Motor neuron (in vitro differentiated cells): ENCODE results near the gene USP17L13. TPM values are rescaled to one million over a fixed set of nuclear protein-coding genes. Genes with fewer than 3 reads are reported as not detected.
"Not testable (repeated sequence)": the region's sequence is repeated elsewhere in the genome, so short reads cannot be mapped to it uniquely, and the experiment has no call there.

Experiments used
- ATAC-seq, 8 experiments: fragments of 200-7000 bp; cut with Tn5 transposase; replicated peaks in 6 of 8; 2 replicates each; pipeline ENCODE4 v1.8.0; 2021; ENCODE audit warnings: mild to moderate bottlenecking in 8 of 8, moderate library complexity in 8 of 8
- H3K27ac ChIP-seq, 2 donors: fragments of 250-450 bp; sonication (Bioruptor Pico); 2 replicates each; pipeline ENCODE4 v1.9.0; 2021; ENCODE audit warnings: antibody characterized with exemption in 2 of 2, mild to moderate bottlenecking in 2 of 2, moderate library complexity in 1 of 2
- H3K4me1 ChIP-seq, 2 donors: fragments of 250-450 bp; sonication (Bioruptor Pico); replicated peaks in 1 of 2; 2 replicates each; pipeline ENCODE4 v1.6.1; 2021; ENCODE audit warnings: antibody characterized with exemption in 2 of 2, mild to moderate bottlenecking in 2 of 2, moderate library complexity in 1 of 2
- H3K4me3 ChIP-seq, 5 donors: fragments of 250-450 bp; sonication (Bioruptor Pico); 2 replicates each; pipeline ENCODE4 v1.9.0; 2021; ENCODE audit warnings: antibody characterized with exemption in 5 of 5, mild to moderate bottlenecking in 5 of 5, moderate library complexity in 4 of 5
- WGBS, 10 experiments: fragments of 450-650 bp; shearing (Covaris generic); methylation state at CpG; one replicate each; pipeline ENCODE4 v1.0.0; 2022; 5-methylcytosine and 5-hydroxymethylcytosine counted together
- in situ Hi-C, 9 experiments: fragments of 400-800 bp; cut with MboI; loops; one replicate each; pipeline ENCODE4 v1.15.0; 2021; ENCODE audit warnings: low sequenced_read_pairs in 9 of 9, low pct_unique_long_range_greater_than_20kb in 2 of 9; ENCODE audit not compliant: unreplicated experiment in 9 of 9
- total RNA-seq, 8 experiments: library from RNA; unstranded; fragments of 300-600 nt; gene quantifications; 2 replicates each; pipeline versions ENCODE4 v1.2.3 to v1.2.4, GENCODE V29; 2022

The USP17L13 gene, protein sequence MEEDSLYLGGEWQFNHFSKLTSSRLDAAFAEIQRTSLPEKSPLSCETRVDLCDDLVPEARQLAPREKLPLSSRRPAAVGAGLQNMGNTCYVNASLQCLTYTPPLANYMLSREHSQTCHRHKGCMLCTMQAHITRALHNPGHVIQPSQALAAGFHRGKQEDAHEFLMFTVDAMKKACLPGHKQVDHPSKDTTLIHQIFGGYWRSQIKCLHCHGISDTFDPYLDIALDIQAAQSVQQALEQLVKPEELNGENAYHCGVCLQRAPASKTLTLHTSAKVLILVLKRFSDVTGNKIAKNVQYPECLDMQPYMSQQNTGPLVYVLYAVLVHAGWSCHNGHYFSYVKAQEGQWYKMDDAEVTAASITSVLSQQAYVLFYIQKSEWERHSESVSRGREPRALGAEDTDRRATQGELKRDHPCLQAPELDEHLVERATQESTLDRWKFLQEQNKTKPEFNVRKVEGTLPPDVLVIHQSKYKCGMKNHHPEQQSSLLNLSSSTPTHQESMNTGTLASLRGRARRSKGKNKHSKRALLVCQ
- not detected for total RNA-seq

GRCh38 chr4:9224596-9224995, at the start of gene USP17L13:
USP17L13 (plus strand) TSS chr4:9224896; CDS start chr4:9224896, 0 bp downstream.
- H3K4me3 ChIP-seq, in situ Hi-C loops, H3K4me1 ChIP-seq, H3K27ac ChIP-seq, ATAC-seq: not testable (repeated sequence)
- WGBS, 10 experiments = no CpG with 5 or more reads among the region's 14 CpGs

- no CpG with 5 or more reads among the region's 13 CpGs for WGBS, 10 experiments
- H3K4me1 ChIP-seq, in situ Hi-C loops, ATAC-seq, H3K27ac ChIP-seq, H3K4me3 ChIP-seq: not testable (repeated sequence)
These were observed 14.3 kb upstream of the USP17L13 start, which contains the start of gene USP17L10 for GRCh38 chr4:9210357-9210756. USP17L10 (plus strand) TSS chr4:9210657; CDS start chr4:9210657, 0 bp downstream.

- WGBS, 10 experiments = no CpG with 5 or more reads among the region's 14 CpGs
- in situ Hi-C loops, ATAC-seq, H3K27ac ChIP-seq, H3K4me1 ChIP-seq, H3K4me3 ChIP-seq: not testable (repeated sequence)
These were observed 10.0 kb upstream of the USP17L13 start for GRCh38 chr4:9214701-9215100.

- H3K27ac ChIP-seq, in situ Hi-C loops, ATAC-seq, H3K4me3 ChIP-seq, H3K4me1 ChIP-seq: not testable (repeated sequence)
- WGBS, 10 experiments = no CpG with 5 or more reads among the region's 14 CpGs
These were observed 9.6 kb upstream of the USP17L13 start, which contains the start of gene USP17L11 for GRCh38 chr4:9215105-9215504. USP17L11 (plus strand) TSS chr4:9215405; CDS start chr4:9215405, 0 bp downstream.

GRCh38 chr4:9219852-9220251, 4.8 kb upstream of the USP17L13 start, which contains the start of gene USP17L12:
USP17L12 (plus strand) TSS chr4:9220152; CDS start chr4:9220152, 0 bp downstream.
- ATAC-seq, H3K4me1 ChIP-seq, in situ Hi-C loops, H3K27ac ChIP-seq, H3K4me3 ChIP-seq: not testable (repeated sequence)
- WGBS, 10 experiments = no CpG with 5 or more reads among the region's 13 CpGs

- in situ Hi-C loops, H3K27ac ChIP-seq: not testable (repeated sequence)
- WGBS, 10 experiments = no CpG with 5 or more reads among the region's 8 CpGs
These were observed 5.6 kb downstream of the USP17L13 start for GRCh38 chr4:9230249-9230648.

GRCh38 chr4:9234085-9234484, 9.4 kb downstream of the USP17L13 start, which contains the start of gene USP17L15:
USP17L15 (plus strand) TSS chr4:9234385; CDS start chr4:9234385, 0 bp downstream.
- H3K27ac ChIP-seq, in situ Hi-C loops, H3K4me3 ChIP-seq, ATAC-seq, H3K4me1 ChIP-seq: not testable (repeated sequence)
- no CpG with 5 or more reads among the region's 15 CpGs for WGBS, 10 experiments

More at GRCh38 chr4:9230249-9230648, 5.6 kb downstream of the USP17L13 start:
- H3K4me3 ChIP-seq, H3K4me1 ChIP-seq, ATAC-seq: not testable (repeated sequence)

- in situ Hi-C loops, ATAC-seq, H3K4me1 ChIP-seq, H3K27ac ChIP-seq, H3K4me3 ChIP-seq: not testable (repeated sequence)
- WGBS, 10 experiments = no CpG with 5 or more reads among the region's 12 CpGs
These were observed 13.8 kb downstream of the USP17L13 start for GRCh38 chr4:9238461-9238860.

DNA sequence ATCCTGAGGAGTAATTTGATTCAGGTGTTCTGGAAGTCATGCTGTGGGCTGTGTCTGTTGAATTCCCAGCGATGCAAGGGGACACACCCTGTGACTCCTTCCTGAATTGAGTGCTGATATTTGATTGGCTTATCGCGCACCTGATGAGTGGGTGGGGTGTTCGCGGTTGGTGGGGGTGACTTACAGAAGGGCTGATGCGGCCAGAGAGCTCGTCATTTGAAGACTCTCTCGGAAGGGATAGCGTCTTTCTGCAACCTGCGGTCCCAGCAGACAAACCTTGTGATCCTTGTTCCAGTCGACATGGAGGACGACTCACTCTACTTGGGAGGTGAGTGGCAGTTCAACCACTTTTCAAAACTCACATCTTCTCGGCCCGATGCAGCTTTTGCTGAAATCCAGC, 18.9 kb downstream of the USP17L13 start, which contains the start of gene USP17L17:
TSS of gene USP17L17 (plus strand) at position 301 of the 400 bp plus-strand sequence. CDS start at position 301, 0 bp downstream.
- ATAC-seq, in situ Hi-C loops, H3K4me1 ChIP-seq, H3K4me3 ChIP-seq, H3K27ac ChIP-seq: not testable (repeated sequence)
- WGBS, 10 experiments = no CpG with 5 or more reads among the region's 14 CpGs

DNA sequence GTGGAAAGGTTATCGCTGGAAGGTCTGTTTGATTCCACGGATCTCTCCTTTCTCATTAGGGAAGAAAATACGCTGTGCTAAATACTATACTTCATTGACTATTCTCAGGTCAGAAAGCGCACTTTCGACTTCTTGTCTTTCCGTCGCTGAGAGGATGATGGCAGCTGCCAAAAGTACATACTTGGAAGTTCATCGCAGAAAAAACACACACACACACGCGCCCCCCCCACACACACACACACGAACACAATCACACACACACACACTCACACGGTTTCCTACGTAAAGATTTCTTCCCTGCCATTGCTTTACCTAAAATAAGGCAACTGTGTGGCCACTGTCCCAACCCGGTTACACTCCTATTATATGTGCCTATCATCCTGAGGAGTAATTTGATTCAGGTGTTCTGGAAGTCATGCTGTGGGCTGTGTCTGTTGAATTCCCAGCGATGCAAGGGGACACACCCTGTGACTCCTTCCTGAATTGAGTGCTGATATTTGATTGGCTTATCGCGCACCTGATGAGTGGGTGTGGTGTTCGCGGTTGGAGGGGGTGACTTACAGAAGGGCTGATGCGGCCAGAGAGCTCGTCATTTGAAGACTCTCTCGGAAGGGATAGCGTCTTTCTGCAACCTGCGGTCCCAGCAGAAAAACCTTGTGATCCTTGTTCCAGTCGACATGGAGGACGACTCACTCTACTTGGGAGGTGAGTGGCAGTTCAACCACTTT, 23.4 kb downstream of the USP17L13 start, which contains the start of gene USP17L18:
TSS of gene USP17L18 (plus strand) at position 678 of the 728 bp plus-strand sequence. CDS start at position 678, 0 bp downstream.
- H3K4me1 ChIP-seq, in situ Hi-C loops, H3K4me3 ChIP-seq, H3K27ac ChIP-seq, ATAC-seq: not testable (repeated sequence)
- no CpG with 5 or more reads among the region's 26 CpGs for WGBS, 10 experiments

DNA sequence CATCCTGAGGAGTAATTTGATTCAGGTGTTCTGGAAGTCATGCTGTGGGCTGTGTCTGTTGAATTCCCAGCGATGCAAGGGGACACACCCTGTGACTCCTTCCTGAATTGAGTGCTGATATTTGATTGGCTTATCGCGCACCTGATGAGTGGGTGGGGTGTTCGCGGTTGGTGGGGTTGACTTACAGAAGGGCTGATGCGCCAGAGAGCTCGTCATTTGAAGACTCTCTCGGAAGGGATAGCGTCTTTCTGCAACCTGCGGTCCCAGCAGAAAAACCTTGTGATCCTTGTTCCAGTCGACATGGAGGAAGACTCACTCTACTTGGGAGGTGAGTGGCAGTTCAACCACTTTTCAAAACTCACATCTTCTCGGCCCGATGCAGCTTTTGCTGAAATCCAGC, 28.4 kb downstream of the USP17L13 start, which contains the start of gene USP17L19:
TSS of gene USP17L19 (plus strand) at position 301 of the 400 bp plus-strand sequence. CDS start at position 301, 0 bp downstream.
- H3K4me3 ChIP-seq, H3K27ac ChIP-seq, H3K4me1 ChIP-seq, in situ Hi-C loops, ATAC-seq: not testable (repeated sequence)
- no CpG with 5 or more reads among the region's 13 CpGs for WGBS, 10 experiments

DNA sequence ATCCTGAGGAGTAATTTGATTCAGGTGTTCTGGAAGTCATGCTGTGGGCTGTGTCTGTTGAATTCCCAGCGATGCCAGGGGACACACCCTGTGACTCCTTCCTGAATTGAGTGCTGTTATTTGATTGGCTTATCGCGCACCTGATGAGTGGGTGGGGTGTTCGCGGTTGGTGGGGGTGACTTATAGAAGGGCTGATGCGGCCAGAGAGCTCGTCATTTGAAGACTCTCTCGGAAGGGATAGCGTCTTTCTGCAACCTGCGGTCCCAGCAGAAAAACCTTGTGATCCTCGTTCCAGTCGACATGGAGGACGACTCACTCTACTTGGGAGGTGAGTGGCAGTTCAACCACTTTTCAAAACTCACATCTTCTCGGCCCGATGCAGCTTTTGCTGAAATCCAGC, 33.1 kb downstream of the USP17L13 start, which contains the start of gene USP17L20:
TSS of gene USP17L20 (plus strand) at position 301 of the 400 bp plus-strand sequence. CDS start at position 301, 0 bp downstream.
- ATAC-seq, H3K4me1 ChIP-seq, H3K27ac ChIP-seq, H3K4me3 ChIP-seq, in situ Hi-C loops: not testable (repeated sequence)
- no CpG with 5 or more reads among the region's 15 CpGs for WGBS, 10 experiments
